Neural cell (in vitro differentiated cells): Measurements from ENCODE around the gene GLB1L. TPM values are rescaled to one million over a fixed set of nuclear protein-coding genes. Genes with fewer than 3 reads are reported as not detected.

Source experiments
- H2AFZ ChIP-seq: fragments of 200-600, 300-800 bp; sonication (generic), shearing (Covaris generic); 2 replicates; pipeline ENCODE4 v1.6.0; 2014; ENCODE audit warnings: low read depth, mild to moderate bottlenecking, antibody characterized with exemption, low read length, moderate library complexity
- H3F3A ChIP-seq: fragments of 200-600 bp; shearing (Covaris generic); 2 replicates; pipeline ENCODE4 v1.6.1; 2016; ENCODE audit warnings: mild to moderate bottlenecking, moderate library complexity, mixed read lengths, antibody characterized with exemption, low read length; ENCODE audit not compliant: insufficient read depth, poor library complexity, severe bottlenecking
- H3K27ac ChIP-seq: fragments of 200-600, 300-800 bp; sonication (generic), shearing (Covaris generic); 2 replicates; pipeline ENCODE4 v1.5.1; 2014; ENCODE audit warnings: mild to moderate bottlenecking, low read length, moderate library complexity
- H3K27me3 ChIP-seq: fragments of 300-800, 200-600 bp; sonication (generic), shearing (Covaris generic); 2 replicates; pipeline ENCODE4 v1.6.0; 2014; ENCODE audit warnings: mild to moderate bottlenecking, low read depth, low read length, moderate library complexity; ENCODE audit not compliant: insufficient read depth
- H3K36me3 ChIP-seq: fragments of 300-800, 200-600 bp; sonication (generic), shearing (Covaris generic); 2 replicates; pipeline ENCODE4 v1.5.1; 2014; ENCODE audit warnings: mild to moderate bottlenecking, antibody characterized with exemption, low read length, moderate library complexity; ENCODE audit not compliant: insufficient read depth
- H3K4me2 ChIP-seq: fragments of 300-800, 200-600 bp; sonication (generic), shearing (Covaris generic); 2 replicates; pipeline ENCODE4 v1.6.0; 2014; ENCODE audit warnings: mild to moderate bottlenecking, low read length
- H3K4me3 ChIP-seq: fragments of 300-800, 200-600 bp; sonication (generic), shearing (Covaris generic); 2 replicates; pipeline ENCODE4 v1.5.1; 2014; ENCODE audit warnings: mild to moderate bottlenecking, low read length, moderate library complexity
- H3K79me2 ChIP-seq: fragments of 200-600 bp; shearing (Covaris generic); replicated peaks from 2 replicates; pipeline ENCODE4 v1.6.0; 2014; ENCODE audit warnings: mild to moderate bottlenecking, low read length, moderate library complexity; ENCODE audit not compliant: insufficient read depth
- H3K9ac ChIP-seq: fragments of 300-800, 200-600 bp; sonication (generic), shearing (Covaris generic); 2 replicates; pipeline ENCODE4 v1.6.1; 2016; ENCODE audit warnings: mild to moderate bottlenecking, low read length, mixed read lengths
- H3K9me2 ChIP-seq: fragments of 200-600 bp; shearing (Covaris generic); 2 replicates; pipeline ENCODE4 v1.6.1; 2016; ENCODE audit warnings: mild to moderate bottlenecking, low read length, mixed read lengths; ENCODE audit not compliant: insufficient read depth
- H3K9me3 ChIP-seq: fragments of 200-600, 300-800 bp; sonication (generic), shearing (Covaris generic); 2 replicates; pipeline ENCODE4 v1.6.1; 2016; ENCODE audit warnings: mild to moderate bottlenecking, mixed run types, low read length, moderate library complexity, mixed read lengths
- H4K20me1 ChIP-seq: fragments of 200-600 bp; shearing (Covaris generic); 2 replicates; pipeline ENCODE4 v1.6.1; 2016; ENCODE audit warnings: mild to moderate bottlenecking, mixed run types; ENCODE audit not compliant: insufficient read depth
- EP300 ChIP-seq: fragments of 450-650 bp; conservative IDR thresholded peaks from 2 replicates; pipeline ENCODE4 v1.6.1; 2014; ENCODE audit warnings: antibody characterized with exemption, mild to moderate bottlenecking, moderate library complexity; ENCODE audit not compliant: poor library complexity, severe bottlenecking
- EZH2 ChIP-seq: fragments of 200-600, 300-800 bp; shearing (Covaris generic), sonication (generic); IDR thresholded peaks from 2 replicates; pipeline ENCODE4 v1.6.1; 2014; ENCODE audit warnings: antibody characterized with exemption, low read length, borderline replicate concordance, mild to moderate bottlenecking; ENCODE audit not compliant: insufficient read depth, poor library complexity, severe bottlenecking
- MXI1 ChIP-seq: fragments of 450-650 bp; conservative IDR thresholded peaks from 2 replicates; pipeline ENCODE4 v1.6.1; 2014; ENCODE audit warnings: antibody characterized with exemption, mild to moderate bottlenecking; ENCODE audit not compliant: poor library complexity, severe bottlenecking
- POLR2AphosphoS5 ChIP-seq: IDR thresholded peaks from 2 replicates; pipeline ENCODE4 v1.6.1; 2012
- RAD21 ChIP-seq: fragments of 450-650 bp; conservative IDR thresholded peaks from 2 replicates; pipeline ENCODE4 v1.6.1; 2014; ENCODE audit warnings: antibody characterized with exemption, mild to moderate bottlenecking, moderate library complexity
- REST ChIP-seq: IDR thresholded peaks from 2 replicates; pipeline ENCODE4 v1.6.1; 2012; ENCODE audit warnings: borderline replicate concordance
- SMC3 ChIP-seq: fragments of 450-650 bp; conservative IDR thresholded peaks from 2 replicates; pipeline ENCODE4 v1.6.1; 2014; ENCODE audit warnings: antibody characterized with exemption, mild to moderate bottlenecking, moderate library complexity; ENCODE audit not compliant: poor library complexity
- TAF1 ChIP-seq: IDR thresholded peaks from 2 replicates; pipeline ENCODE4 v1.6.1; 2012; ENCODE audit warnings: low read depth
- polyA plus RNA-seq: library from polyadenylated mRNA; depleted of rRNA; stranded (reverse); fragments of >200 nt; gene quantifications from 2 replicates; pipeline ENCODE4 v1.2.3, GENCODE V29; 2014
- TF ChIP-seq, protein P1 (sequence below): fragments of 450-650 bp; IDR thresholded peaks from 2 replicates; pipeline ENCODE4 v1.5.1; 2014; ENCODE audit warnings: antibody characterized with exemption, mild to moderate bottlenecking, moderate library complexity; ENCODE audit not compliant: poor library complexity, severe bottlenecking

GLB1L gene
- polyA plus RNA-seq, 1 donor from 2014 or later = 12.9 TPM

DNA sequence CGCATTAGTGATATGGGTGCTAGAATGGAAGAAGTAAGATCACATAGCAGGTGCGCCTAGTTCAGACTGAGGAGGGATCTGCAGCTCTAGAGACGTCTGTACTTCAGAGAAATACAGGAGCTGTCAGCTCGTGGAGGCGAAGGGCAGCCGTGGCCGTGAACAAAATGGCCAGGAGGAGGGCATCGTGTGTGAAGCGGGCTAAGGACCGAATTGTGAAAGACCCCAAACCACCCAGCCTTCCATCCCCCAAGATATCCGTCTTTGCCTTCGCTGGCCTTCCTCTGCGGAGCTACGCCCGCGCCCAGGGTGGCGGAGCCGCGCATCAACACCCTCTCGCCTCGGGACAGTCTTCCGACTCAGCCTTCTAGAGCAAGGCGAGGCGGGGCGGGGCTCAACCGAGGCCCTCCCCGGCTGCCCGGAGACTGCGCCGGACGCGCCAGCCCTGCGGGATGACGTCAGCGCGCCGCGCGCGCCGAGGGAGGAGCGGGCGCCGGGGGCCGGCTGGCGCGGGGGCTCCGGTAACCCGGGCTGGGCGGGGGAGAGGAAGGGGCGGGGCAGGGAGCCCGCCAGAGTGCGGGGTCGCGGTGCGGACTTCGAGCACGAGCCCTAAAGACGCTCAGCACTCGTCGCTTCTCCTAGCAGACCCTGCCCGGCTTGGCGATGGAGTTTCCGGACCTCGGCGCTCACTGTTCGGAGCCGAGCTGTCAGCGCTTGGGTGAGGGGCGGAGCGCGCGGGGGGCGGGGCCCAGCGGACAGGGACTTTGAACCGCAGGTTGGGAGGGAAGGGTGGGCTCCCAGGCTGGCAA is 38.7 kb downstream of the GLB1L start, which contains the start of gene ZFAND2B:
Gene ZFAND2B (plus strand): TSS at position 455 of the 806 bp plus-strand sequence. CDS start 206 bp downstream, at position 661.
- Histone ChIP-seq H3K9me3 (no peaks in the 10 kb centered on the region), H3K36me3 (no peaks in the 10 kb centered on the region), H3K4me2 (peak within 1 kb of the TSS; percentile 95), H3K79me2 (no peaks in the 10 kb centered on the region), H3K9me2 (no peaks in the 10 kb centered on the region), H3K4me3 (peak within 1 kb of the TSS; percentile 78), H3K27me3 (no peaks in the 10 kb centered on the region), H2AFZ (peak within 1 kb of the TSS; percentile 87), H3K27ac (peak within 1 kb of the TSS; percentile 96), H3K9ac (peak within 1 kb of the TSS; percentile 90), H4K20me1 (no peaks in the 10 kb centered on the region), H3F3A (no peaks in the 10 kb centered on the region)
- TF ChIP-seq REST (peak; percentile 91), MXI1 (peak; percentile 72), EP300 (peak; percentile 63), POLR2AphosphoS5 (peak; percentile 97), SMC3 (peak; percentile 65), RAD21 (peak; percentile 47), TAF1 (peak; percentile 93), EZH2 (no peak)
- TF ChIP-seq, protein P1, sequence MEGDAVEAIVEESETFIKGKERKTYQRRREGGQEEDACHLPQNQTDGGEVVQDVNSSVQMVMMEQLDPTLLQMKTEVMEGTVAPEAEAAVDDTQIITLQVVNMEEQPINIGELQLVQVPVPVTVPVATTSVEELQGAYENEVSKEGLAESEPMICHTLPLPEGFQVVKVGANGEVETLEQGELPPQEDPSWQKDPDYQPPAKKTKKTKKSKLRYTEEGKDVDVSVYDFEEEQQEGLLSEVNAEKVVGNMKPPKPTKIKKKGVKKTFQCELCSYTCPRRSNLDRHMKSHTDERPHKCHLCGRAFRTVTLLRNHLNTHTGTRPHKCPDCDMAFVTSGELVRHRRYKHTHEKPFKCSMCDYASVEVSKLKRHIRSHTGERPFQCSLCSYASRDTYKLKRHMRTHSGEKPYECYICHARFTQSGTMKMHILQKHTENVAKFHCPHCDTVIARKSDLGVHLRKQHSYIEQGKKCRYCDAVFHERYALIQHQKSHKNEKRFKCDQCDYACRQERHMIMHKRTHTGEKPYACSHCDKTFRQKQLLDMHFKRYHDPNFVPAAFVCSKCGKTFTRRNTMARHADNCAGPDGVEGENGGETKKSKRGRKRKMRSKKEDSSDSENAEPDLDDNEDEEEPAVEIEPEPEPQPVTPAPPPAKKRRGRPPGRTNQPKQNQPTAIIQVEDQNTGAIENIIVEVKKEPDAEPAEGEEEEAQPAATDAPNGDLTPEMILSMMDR = peak; percentile 48

DNA sequence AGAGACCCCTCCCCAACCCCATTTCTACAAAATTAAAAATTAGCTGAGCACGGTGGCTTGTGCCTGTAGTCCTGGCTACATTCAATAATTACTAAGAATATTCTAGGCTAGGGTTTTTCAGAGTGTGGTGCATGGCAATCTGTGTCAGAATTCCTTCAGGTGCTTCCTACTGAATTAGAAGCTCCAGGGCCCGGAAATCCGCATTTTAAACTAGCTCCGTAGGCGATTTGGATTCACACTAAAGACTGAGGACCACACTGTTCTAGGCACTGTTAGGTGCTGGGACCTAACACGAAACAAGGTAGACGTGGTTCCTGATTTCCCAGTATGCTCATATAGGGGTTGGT is 39.3 kb downstream of the GLB1L start:
- Histone ChIP-seq H3K9ac (peak overlapping the region; percentile 90), H3K9me3 (no peaks in the 10 kb centered on the region), H3K27me3 (no peaks in the 10 kb centered on the region), H4K20me1 (no peaks in the 10 kb centered on the region), H2AFZ (peak overlapping the region; percentile 87), H3K4me2 (peak overlapping the region; percentile 76), H3F3A (no peaks in the 10 kb centered on the region), H3K4me3 (peak overlapping the region; percentile 78), H3K36me3 (no peaks in the 10 kb centered on the region), H3K79me2 (no peaks in the 10 kb centered on the region), H3K9me2 (no peaks in the 10 kb centered on the region), H3K27ac (peak overlapping the region; percentile 96)
- TF ChIP-seq, protein P1 = no peak
- TF ChIP-seq TAF1 = no peak
- no peak for TF ChIP-seq EZH2
- no peak for TF ChIP-seq MXI1
- no peak for TF ChIP-seq EP300
- TF ChIP-seq RAD21 = no peak
- TF ChIP-seq POLR2AphosphoS5 = no peak
- no peak for TF ChIP-seq REST
- TF ChIP-seq SMC3 = no peak
